AG10803 (cell line): ENCODE data around the gene MBNL1.
A peak's percentile ranks its signal among the peaks of the same experiment; 100 is the strongest.

Experiments used
- DNase-seq: peaks from one replicate; pipeline ENCODE4 v3.0.0; 2010; ENCODE audit warnings: low read depth
- H3K4me3 ChIP-seq: 2 replicates; pipeline ENCODE4 v1.5.1; 2011; ENCODE audit warnings: mild to moderate bottlenecking, low read length, control low read depth
- TF ChIP-seq, protein P1 (sequence below): conservative IDR thresholded peaks from 2 replicates; pipeline ENCODE4 v1.5.1; 2011; ENCODE audit warnings: mild to moderate bottlenecking, low read length, control low read depth, inconsistent platforms

Gene MBNL1

DNA sequence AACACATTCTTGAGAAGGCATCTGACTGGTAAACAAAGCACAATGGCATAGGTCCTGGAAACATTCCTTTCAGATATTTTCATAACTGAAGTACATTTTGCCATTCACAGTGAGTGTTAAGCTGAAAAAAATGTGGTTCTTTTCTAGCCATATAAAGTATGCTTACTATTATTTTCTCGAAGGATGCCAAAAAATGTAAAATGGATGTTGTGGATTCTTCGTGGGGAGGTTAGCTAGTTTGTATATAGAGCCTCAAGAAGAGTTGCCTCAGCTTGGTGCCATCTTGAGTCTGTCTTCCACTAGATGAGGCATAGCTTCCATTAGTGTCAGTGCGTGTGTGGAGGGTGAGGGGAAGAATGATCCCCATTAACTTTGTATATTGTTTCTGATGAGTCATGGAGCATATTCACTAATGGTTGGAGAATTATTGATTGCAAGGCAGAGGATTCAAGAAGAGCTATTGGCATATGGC is 4.1 kb downstream of the MBNL1 start:
- H3K4me3 ChIP-seq = peak overlapping the region; percentile 3; the same call in 1 of the 2 replicates
- TF ChIP-seq, protein P1, sequence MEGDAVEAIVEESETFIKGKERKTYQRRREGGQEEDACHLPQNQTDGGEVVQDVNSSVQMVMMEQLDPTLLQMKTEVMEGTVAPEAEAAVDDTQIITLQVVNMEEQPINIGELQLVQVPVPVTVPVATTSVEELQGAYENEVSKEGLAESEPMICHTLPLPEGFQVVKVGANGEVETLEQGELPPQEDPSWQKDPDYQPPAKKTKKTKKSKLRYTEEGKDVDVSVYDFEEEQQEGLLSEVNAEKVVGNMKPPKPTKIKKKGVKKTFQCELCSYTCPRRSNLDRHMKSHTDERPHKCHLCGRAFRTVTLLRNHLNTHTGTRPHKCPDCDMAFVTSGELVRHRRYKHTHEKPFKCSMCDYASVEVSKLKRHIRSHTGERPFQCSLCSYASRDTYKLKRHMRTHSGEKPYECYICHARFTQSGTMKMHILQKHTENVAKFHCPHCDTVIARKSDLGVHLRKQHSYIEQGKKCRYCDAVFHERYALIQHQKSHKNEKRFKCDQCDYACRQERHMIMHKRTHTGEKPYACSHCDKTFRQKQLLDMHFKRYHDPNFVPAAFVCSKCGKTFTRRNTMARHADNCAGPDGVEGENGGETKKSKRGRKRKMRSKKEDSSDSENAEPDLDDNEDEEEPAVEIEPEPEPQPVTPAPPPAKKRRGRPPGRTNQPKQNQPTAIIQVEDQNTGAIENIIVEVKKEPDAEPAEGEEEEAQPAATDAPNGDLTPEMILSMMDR = no peak
- DNase-seq = peak; percentile 96

DNA sequence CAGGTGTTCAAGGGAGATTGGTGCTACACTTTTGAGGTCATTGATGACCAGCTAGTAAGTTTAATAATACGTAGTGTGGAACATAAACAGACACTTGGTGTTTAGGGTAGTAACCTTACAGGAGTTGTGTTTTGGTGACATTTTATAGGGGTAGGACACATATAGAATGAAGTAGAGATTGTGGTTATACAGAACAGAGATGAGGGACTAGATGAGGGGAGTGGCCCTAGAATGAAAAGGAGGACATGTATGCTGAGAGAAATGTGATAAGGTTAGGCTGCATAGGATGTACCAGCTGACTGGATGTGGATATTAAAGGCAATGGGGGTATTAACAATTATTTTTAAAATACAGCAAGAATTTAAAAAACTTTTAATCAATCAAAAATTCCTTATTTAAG is 8.0 kb downstream of the MBNL1 start:
- no peak overlapping the region for H3K4me3 ChIP-seq
- TF ChIP-seq, protein P1 = no peak
- DNase-seq = no peak

DNA sequence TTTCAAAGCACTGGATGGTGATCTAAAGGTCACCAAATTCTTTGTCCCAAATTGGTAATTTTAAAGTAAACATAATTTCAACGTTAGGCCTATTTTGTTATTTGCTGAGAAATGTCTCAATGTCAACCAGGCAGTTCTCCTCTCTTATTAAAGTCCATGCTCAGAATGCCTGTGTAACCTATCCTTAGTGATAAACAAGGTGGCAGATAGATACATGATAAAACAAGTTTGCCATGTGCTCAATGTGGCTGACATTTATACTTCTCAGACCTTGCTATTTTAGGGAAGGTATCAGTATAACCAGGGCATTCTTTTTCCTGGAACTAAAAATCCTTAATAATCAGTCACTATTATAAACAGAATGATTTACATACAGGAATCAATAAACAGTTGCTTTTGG is 8.5 kb downstream of the MBNL1 start:
- DNase-seq = no peak
- TF ChIP-seq, protein P1 = no peak
- no peak overlapping the region for H3K4me3 ChIP-seq

DNA sequence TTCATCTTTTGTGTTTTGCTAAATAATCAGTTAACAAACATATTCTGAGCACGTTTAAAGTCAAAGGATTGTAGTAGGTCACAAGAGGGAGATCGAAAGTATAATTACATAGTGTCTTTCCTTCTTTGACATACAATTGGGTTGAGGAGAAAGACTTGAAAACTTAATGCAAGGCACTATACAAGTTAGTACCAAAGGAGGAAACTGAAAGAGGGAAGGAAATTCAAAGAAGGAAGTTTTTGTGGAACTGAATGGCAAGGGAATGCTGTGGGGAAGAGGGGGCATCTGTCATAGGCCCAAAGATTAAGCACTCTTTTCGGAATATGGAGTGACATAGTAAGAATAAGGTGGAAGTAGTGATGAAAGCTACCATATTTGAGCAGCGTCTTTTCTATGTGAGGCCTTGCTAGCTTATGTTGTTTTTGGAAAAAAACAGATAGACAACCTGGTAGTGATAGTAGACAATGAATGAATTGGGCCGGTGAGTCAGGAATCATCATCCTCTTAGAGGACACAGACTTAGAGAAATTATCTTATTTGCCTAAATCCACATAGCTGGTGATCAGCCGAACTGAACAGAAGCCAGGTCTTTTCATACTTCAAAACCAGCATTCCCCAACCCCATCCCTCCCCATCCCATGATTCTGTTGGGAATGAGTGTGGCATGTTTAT is 10.2 kb downstream of the MBNL1 start:
- no peak overlapping the region for H3K4me3 ChIP-seq
- TF ChIP-seq, protein P1 = no peak
- DNase-seq = no peak

DNA sequence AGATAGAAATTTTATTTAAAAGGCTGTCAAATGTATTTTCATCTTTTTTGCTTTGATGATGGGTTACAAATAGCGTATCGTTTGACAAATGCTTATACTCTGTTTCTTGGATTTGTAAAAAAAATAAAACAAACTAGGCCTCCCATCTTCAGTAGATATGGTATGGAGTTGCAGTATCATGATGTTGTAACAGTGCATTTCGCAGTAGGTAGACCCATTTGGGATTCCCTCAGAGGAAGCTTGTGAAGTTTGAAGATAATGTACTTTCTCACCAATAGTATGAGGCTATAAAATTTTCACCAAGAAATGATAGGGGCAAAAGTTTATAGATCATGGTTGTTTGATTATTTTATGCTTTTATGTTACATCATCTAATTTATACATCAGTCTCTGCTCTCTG is 10.8 kb downstream of the MBNL1 start:
- H3K4me3 ChIP-seq = no peak overlapping the region
- no peak for DNase-seq
- TF ChIP-seq, protein P1 = no peak

DNA sequence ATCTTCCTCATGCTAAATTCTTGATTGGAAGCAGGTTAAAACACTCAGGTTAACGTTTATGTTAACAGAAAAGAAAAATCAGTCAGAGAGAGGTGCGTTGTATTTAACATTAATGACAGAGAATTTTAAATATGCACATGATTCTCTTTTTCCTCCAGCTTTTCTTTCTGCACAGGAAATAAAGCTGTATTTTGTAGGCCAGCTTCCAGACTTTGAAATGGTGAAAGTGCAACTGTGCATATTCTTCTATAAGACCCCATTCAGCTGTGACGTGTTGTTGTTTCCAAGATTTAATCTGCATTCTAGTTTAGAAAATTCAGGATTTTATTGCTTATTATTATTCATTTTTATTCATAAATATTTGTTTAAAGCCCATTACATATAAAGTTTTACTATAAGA is 11.8 kb downstream of the MBNL1 start:
- DNase-seq = no peak
- TF ChIP-seq, protein P1 = no peak
- no peak overlapping the region for H3K4me3 ChIP-seq

DNA sequence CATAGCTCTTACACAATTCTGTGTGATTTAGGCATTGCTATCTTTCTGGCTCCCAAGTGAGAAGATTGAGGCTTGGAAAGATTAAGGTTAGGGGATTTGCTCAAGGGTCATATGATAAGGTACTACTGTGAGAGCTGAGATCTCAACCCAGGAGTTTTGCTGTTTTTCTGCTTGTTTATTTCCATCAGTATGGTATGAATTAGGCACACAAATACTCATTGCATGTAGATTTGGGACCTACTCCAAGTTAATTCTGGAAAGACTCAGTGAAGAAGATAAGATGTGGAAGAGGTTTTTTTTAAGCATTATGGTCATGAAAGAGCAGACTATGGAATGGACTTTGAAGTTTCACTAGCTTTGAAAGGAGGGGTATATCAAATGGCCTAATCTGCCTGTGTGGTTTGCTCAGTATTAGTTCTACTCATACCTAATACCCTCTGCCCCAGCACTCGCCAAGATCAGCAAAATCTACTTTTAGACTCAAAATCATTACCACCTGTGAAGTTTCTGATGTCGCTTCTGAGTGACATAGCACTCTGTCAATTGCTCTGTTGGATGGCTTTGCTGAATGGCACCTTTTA is 12.5 kb downstream of the MBNL1 start:
- H3K4me3 ChIP-seq = no peak overlapping the region

More for the DNA sequence above, 12.5 kb downstream of the MBNL1 start:
- TF ChIP-seq, protein P1 = no peak
- peak; percentile 43 for DNase-seq
